ENCODE measurements around the gene SFT2D3. TPM values are rescaled to one million over a fixed set of nuclear protein-coding genes. Genes with fewer than 3 reads are reported as not detected.

The SFT2D3 gene
- total RNA-seq, 1 donor from 2014 or later, result 4.5 TPM

DNA sequence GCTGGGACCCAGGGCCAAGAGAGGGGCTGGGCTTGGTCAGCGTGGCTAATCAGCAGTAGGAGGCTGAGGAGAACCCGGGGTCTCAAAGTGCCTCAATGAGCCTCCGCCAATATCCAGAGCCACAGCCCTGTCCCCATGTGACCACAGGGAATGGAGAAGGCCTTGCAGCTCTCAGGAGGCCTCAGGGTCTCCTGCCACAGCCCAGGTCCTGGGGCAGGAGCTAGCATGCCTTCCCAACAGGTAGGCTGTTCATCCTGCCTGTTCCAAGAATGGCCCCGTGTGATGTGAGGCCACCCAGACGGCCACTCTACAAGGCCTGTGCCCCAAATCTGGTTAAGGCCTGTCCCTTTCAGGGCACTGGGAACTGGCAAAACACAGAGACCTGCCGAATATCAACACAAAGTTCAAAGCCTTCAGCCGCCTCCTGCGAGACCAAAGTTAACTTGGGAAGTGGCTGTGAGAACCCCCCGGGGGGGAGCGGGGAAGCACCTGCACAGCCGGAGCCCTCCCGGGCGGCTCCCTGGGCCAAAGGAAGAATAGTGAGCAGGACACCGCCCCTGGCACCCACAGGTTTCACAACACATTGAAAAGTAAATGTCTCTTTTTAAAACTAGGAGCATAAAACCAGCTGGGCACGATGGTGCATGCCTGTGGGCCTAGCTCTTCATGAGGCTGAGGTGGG, 21.5 kb upstream of the SFT2D3 start:
- ATAC-seq (no peak), DNase-seq (ENCODE audit: low spot score) (no peak)
- intact Hi-C loops (cut with DNase I), result no loop called here

DNA sequence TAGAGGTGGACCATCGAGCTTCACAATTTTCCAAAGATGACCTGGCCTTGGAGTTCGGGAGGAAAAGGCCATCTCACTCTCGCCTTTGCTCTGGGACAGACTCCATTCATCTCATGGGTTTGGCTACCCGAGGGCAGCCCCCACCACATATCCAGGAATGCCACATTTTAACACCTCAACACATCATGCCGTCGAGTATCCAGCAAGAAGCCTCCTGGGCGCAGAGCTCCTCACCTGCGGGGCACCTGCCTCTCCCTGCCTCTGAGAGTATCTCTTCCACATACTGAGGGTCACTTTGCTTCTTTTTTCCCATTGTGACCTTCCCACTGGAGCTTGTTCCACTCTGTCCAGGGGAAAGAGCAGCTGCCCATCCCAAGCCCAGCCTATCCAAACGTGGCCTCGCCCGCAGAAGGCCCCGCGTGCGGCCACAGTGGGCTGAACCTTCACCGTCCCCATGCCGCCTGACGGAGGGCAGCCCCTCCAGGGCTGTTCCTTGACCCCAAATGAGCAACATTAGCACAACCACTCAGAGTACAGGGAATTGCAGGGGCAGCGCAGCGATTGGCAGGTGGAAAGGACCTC, 20.5 kb upstream of the SFT2D3 start:
- intact Hi-C loops (cut with DNase I), result no loop called here
- no peak for ATAC-seq
- DNase-seq (ENCODE audit: low spot score), result no peak

- DNase-seq (ENCODE audit: low spot score), result no peak
- intact Hi-C loops (cut with DNase I), result no loop called here
- peak; percentile 48 for ATAC-seq
Observed at GRCh38 chr2:127681288-127681804, 20.0 kb upstream of the SFT2D3 start.

GRCh38 chr2:127681976-127682857, 19.1 kb upstream of the SFT2D3 start:
- DNase-seq (ENCODE audit: low spot score) (no peak), ATAC-seq (no peak)
- intact Hi-C loops (cut with DNase I), result no loop called here

DNA sequence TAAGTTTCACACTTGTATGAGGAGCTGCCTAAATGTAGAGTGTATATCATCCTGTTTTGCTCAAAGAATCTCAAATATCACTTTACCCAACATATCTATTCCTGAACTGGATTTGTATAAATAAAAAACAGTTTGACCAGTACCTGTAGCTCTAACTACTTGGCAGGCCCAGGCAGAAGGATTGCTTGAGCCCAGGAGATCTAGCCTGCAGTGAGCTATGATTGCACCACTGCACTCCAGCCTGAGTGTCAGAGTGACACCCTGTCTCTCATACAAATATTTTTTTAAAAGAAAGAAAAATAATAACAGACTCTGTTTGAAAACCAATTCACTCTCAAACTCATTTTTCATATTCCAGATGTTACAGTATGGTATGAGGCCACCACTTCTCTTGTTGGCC, 18.2 kb upstream of the SFT2D3 start:
- DNase-seq (ENCODE audit: low spot score), result no peak
- ATAC-seq, result no peak
- intact Hi-C loops (cut with DNase I), result no loop called here

- ATAC-seq (peak; percentile 29), DNase-seq (ENCODE audit: low spot score) (no peak)
- intact Hi-C loops (cut with DNase I), result no loop called here
Observed at GRCh38 chr2:127683757-127684156, 17.5 kb upstream of the SFT2D3 start.

- intact Hi-C loops (cut with DNase I), result no loop called here
- DNase-seq (ENCODE audit: low spot score), result no peak
- ATAC-seq, result no peak
Observed at GRCh38 chr2:127685410-127686080, 15.8 kb upstream of the SFT2D3 start.

- intact Hi-C loops (cut with DNase I), result no loop called here
- ATAC-seq, result no peak
- DNase-seq (ENCODE audit: low spot score), result no peak
Observed at GRCh38 chr2:127688405-127688804, 12.9 kb upstream of the SFT2D3 start.

DNA sequence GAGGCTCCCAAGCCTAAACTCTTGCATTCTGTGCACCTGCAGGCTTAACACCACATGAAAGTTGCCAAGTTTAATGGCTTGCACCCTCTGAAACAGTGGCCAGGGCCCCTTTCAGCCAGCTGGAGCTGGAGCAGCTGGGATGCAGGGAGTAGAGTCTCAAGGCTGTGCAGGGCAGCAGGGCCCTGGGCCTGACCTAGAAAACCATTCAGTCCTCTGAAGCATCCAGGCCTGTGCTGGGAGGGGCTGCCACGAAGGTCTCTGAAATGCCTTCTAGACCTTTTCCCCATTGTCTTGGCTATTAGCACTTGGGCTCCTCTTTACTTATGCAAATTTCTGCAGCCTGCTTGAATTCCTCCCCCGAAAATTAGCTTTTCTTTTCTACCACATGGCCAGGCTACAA, 10.6 kb upstream of the SFT2D3 start:
- ATAC-seq, result no peak
- intact Hi-C loops (cut with DNase I), result loop anchor here (10.0 kb wide), 1 partner anchor 96 kb away; no protein-coding TSS in a partner anchor
- no peak for DNase-seq (ENCODE audit: low spot score)

GRCh38 chr2:127694986-127695385, 6.3 kb upstream of the SFT2D3 start:
- DNase-seq (ENCODE audit: low spot score) (no peak), ATAC-seq (peak; percentile 58)
- intact Hi-C loops (cut with DNase I), result loop anchor here (10.0 kb wide), 1 partner anchor 100 kb away; no protein-coding TSS in a partner anchor

DNA sequence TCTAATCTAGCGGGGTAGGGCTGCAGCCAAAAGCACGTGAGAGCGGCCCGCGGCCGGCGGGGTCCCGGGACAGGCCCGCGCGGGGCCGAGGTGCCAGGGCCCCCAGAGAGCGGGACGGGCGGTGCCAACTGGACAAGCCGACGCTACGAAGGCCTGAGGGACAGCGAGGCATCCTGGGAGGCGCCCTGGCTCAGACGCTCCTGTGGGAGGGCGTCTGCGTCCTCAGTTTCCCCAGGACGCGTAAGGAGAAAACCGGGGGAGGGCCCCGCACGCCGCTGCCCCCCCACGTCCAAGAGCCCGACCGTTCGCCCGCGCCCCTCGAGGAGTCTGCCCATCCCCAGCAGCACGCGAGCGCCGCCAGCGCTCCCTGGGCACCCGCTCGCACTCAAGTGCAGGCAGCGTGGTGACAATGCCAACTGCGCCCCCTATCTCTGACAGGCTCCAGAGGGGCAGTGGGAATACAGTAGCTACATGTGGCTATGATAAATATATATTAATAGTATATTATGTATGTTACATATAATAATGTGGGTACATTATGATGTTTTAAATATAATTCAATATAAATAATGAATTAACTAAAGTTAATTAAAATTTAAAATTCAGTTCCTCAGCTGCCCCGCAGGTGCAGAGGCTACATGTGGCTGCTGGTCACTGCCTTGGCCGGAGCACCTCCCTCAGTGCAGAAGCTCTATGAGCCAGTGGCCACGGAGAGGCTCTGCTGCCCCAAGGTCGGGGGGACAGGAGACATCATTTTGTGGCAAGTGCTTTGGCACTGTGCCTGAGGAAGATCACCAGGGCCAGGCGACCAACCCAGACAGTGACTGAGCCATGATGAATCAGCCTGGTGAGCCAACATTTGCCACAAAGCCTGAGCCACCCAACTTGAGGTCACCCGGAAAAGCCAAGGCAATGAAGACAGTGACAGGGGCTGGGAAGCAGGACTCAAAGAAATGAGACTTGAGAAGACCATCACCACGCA, 5.5 kb upstream of the SFT2D3 start:
- intact Hi-C loops (cut with DNase I), result loop anchor here (10.0 kb wide), 1 partner anchor 101 kb away; no protein-coding TSS in a partner anchor
- ATAC-seq (peak; percentile 69), DNase-seq (ENCODE audit: low spot score) (peak; percentile 80)

GRCh38 chr2:127697482-127698180, 3.7 kb upstream of the SFT2D3 start:
- intact Hi-C loops (cut with DNase I), result loop anchor here (10.0 kb wide), 1 partner anchor 103 kb away; no protein-coding TSS in a partner anchor
- no peak for DNase-seq (ENCODE audit: low spot score)
- ATAC-seq, result no peak

- intact Hi-C loops (cut with DNase I), result loop anchor here (10.0 kb wide), 1 partner anchor 104 kb away; no protein-coding TSS in a partner anchor
- no peak for ATAC-seq
- no peak for DNase-seq (ENCODE audit: low spot score)
Observed at GRCh38 chr2:127698553-127699355, 2.5 kb upstream of the SFT2D3 start.

- peak; percentile 34 for ATAC-seq
- intact Hi-C loops (cut with DNase I), result no loop called here
- DNase-seq (ENCODE audit: low spot score), result peak; percentile 71
Observed at GRCh38 chr2:127700527-127701192, 637 bp upstream of the SFT2D3 start.

GRCh38 chr2:127701651-127702394, 526 bp downstream of the SFT2D3 start:
- ATAC-seq (peak; percentile 67), DNase-seq (ENCODE audit: low spot score) (peak; percentile 82)
- intact Hi-C loops (cut with DNase I), result no loop called here
